ENCODE data around the gene SP140. TPM values are rescaled to one million over a fixed set of nuclear protein-coding genes. Genes with fewer than 3 reads are reported as not detected.

SP140 gene
- total RNA-seq, 2 donors from 2014 or later, result 60.8 to 91.7 TPM

DNA sequence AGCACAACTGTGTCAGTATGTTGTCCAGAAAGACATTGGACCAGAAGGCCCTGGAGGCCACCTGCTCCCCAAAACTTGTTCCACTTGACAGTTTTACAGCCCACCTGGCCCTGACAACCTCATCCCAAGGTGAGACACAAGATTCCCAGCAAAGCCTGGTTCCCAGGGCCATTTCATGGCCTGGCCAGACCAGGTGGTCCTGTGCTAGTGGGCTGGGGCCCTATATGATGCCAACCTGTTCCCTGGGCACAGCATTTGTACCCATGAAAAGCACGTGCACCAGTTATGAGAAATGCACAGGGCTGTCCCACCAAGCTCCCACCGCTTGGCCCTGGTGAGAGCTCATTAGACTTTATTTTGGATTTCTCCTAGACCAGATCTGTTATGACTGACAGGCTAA, 95.5 kb downstream of the SP140 start:
- H3K4me1 Mint-ChIP-seq, result peaks cover 38% of the 10 kb centered on the region
- H3K27ac Mint-ChIP-seq, result no peak overlapping the region
- ATAC-seq (replicated peaks), result no peak
- peaks cover 4% of the 10 kb centered on the region for H3K9me3 Mint-ChIP-seq
- H3K4me3 Mint-ChIP-seq, result no peak overlapping the region
- peaks cover 2% of the 10 kb centered on the region for H3K36me3 Mint-ChIP-seq (ENCODE audit: low read depth)
- H3K27me3 Mint-ChIP-seq, result no peaks in the 10 kb centered on the region

- H3K4me3 Mint-ChIP-seq, result no peak overlapping the region
- peaks cover 44% of the 10 kb centered on the region for H3K4me1 Mint-ChIP-seq
- H3K27ac Mint-ChIP-seq, result peak overlapping the region; percentile 2
- no peaks in the 10 kb centered on the region for H3K27me3 Mint-ChIP-seq
- H3K36me3 Mint-ChIP-seq (ENCODE audit: low read depth), result peaks cover 11% of the 10 kb centered on the region
- ATAC-seq (replicated peaks), result no peak
- peaks cover 4% of the 10 kb centered on the region for H3K9me3 Mint-ChIP-seq
Measured at GRCh38 chr2:230322561-230323384, 97.2 kb downstream of the SP140 start.

DNA sequence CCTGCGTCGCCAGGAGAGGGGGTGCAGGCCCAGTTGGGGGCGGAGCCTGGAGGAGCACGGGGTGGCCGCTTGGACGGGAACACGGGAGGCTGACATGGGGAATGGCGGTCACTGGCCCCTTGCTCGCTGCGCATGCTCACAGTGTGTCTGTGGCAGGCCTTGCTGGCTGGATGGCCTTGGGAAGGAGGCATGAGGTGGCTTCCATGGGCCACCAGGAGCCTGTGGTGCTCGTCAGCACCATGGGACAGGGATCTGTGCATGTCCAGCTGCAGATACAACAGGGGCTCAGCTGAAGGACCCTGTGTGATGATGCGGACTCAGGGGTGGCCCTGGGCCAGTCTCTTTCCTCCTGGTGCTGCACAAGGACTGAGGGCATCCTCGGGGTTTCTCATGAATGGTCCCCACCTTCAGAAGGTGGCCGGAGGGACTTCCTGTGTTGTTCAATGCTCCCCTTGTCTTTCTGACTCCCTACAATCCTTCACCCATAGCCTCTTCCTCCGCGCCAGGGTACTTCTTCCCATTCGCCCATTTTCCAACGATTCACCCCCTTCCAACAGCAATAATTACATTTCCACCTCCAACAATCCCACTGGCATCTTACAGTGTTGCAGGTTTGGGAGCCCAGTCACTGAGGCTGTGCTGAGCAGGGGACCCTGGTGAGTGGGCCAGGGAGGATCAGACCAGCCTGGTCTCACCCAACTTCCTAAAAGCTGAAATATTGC, 98.0 kb downstream of the SP140 start:
- Mint-ChIP-seq H3K27ac (no peak overlapping the region), H3K9me3 (peaks cover 4% of the 10 kb centered on the region), H3K4me1 (peaks cover 37% of the 10 kb centered on the region), H3K4me3 (no peak overlapping the region), H3K36me3 (ENCODE audit: low read depth) (peaks cover 17% of the 10 kb centered on the region), H3K27me3 (no peaks in the 10 kb centered on the region)
- ATAC-seq (replicated peaks), result no peak

- Mint-ChIP-seq H3K27ac (no peak overlapping the region), H3K4me1 (peaks cover 41% of the 10 kb centered on the region), H3K36me3 (ENCODE audit: low read depth) (peaks cover 26% of the 10 kb centered on the region), H3K4me3 (no peak overlapping the region), H3K27me3 (no peaks in the 10 kb centered on the region), H3K9me3 (no peaks in the 10 kb centered on the region)
- no peak for ATAC-seq (replicated peaks)
Measured at GRCh38 chr2:230324503-230324902, 99.0 kb downstream of the SP140 start.

DNA sequence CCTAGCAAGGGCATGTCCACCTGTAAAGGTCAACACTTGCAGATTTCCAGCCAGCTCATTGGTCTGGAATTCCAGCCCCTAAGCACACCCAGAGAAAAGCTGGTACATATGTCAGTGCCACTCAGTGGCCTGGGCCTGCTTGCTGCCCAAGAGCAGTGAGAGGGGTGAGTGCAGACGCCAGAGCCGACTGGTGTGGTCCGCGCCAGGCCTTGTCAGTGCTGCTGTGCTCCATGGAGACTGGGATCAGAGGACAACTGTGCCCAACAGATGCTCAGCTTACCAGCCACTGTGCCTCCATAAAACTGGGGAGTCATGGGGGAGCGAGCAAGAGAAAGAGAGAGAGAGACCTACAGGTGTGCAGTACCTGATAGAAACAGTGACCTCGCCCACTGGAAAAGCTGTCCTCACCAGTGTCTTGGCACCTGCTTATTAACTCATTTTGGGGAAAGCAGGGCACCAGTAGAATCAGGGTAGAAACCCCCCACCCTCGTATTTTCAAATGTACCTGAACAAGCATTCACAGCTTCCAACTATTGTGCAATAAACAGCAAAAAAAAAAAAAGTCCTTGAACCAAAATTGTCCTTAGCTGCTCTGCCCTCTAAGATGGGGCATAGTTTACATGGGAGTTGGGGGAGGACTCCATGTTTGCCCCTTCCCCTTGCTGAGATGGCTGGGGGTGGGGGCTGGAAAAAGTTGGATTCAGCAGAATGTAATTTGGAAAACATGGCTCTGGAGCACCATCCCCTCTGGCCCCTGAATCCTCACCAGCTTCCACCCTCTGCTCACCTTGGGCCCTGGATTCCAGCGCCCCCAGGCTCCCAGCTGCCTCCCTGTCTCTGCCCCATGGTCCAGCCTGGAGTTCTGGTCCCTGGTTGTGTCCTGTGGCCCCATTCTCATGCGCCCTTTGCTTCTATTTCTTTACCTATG, 100.0 kb downstream of the SP140 start:
- peak overlapping the region; percentile 100 for H3K4me3 Mint-ChIP-seq
- peaks cover 49% of the 10 kb centered on the region for H3K4me1 Mint-ChIP-seq
- no peaks in the 10 kb centered on the region for H3K27me3 Mint-ChIP-seq
- ATAC-seq (replicated peaks), result no peak
- peak overlapping the region; percentile 99 for H3K27ac Mint-ChIP-seq
- H3K36me3 Mint-ChIP-seq (ENCODE audit: low read depth), result peaks cover 37% of the 10 kb centered on the region
- no peaks in the 10 kb centered on the region for H3K9me3 Mint-ChIP-seq

- H3K4me3 Mint-ChIP-seq, result peak within 1 kb of the TSS; percentile 100
- H3K4me1 Mint-ChIP-seq, result peaks cover 44% of the 10 kb centered on the region
- no peaks in the 10 kb centered on the region for H3K27me3 Mint-ChIP-seq
- peak; percentile 98 for ATAC-seq (replicated peaks)
- H3K36me3 Mint-ChIP-seq (ENCODE audit: low read depth), result peaks cover 47% of the 10 kb centered on the region
- H3K9me3 Mint-ChIP-seq, result no peaks in the 10 kb centered on the region
- H3K27ac Mint-ChIP-seq, result peak within 1 kb of the TSS; percentile 99
Measured at GRCh38 chr2:230326453-230327417, 101.2 kb downstream of the SP140 start, which contains the start of gene SP140L. Gene SP140L (plus strand): TSS chr2:230327193. CDS start chr2:230327270, 77 bp downstream.

GRCh38 chr2:230327418-230328154, 102.0 kb downstream of the SP140 start:
- Mint-ChIP-seq H3K27me3 (no peaks in the 10 kb centered on the region), H3K4me1 (peaks cover 50% of the 10 kb centered on the region), H3K9me3 (no peaks in the 10 kb centered on the region), H3K4me3 (peak overlapping the region; percentile 100), H3K36me3 (ENCODE audit: low read depth) (peaks cover 56% of the 10 kb centered on the region), H3K27ac (peak overlapping the region; percentile 99)
- peak; percentile 65 for ATAC-seq (replicated peaks)

GRCh38 chr2:230328155-230328458, 102.6 kb downstream of the SP140 start:
- ATAC-seq (replicated peaks), result no peak
- Mint-ChIP-seq H3K27me3 (no peaks in the 10 kb centered on the region), H3K9me3 (no peaks in the 10 kb centered on the region), H3K4me1 (peaks cover 52% of the 10 kb centered on the region), H3K36me3 (ENCODE audit: low read depth) (peaks cover 61% of the 10 kb centered on the region), H3K4me3 (peak overlapping the region; percentile 100), H3K27ac (peak overlapping the region; percentile 99)

- Mint-ChIP-seq H3K27me3 (no peaks in the 10 kb centered on the region), H3K4me1 (peaks cover 62% of the 10 kb centered on the region), H3K4me3 (peak overlapping the region; percentile 100), H3K36me3 (ENCODE audit: low read depth) (peaks cover 81% of the 10 kb centered on the region), H3K27ac (peak overlapping the region; percentile 46), H3K9me3 (no peaks in the 10 kb centered on the region)
- ATAC-seq (replicated peaks), result no peak
Measured at GRCh38 chr2:230329946-230330605, 104.5 kb downstream of the SP140 start.

DNA sequence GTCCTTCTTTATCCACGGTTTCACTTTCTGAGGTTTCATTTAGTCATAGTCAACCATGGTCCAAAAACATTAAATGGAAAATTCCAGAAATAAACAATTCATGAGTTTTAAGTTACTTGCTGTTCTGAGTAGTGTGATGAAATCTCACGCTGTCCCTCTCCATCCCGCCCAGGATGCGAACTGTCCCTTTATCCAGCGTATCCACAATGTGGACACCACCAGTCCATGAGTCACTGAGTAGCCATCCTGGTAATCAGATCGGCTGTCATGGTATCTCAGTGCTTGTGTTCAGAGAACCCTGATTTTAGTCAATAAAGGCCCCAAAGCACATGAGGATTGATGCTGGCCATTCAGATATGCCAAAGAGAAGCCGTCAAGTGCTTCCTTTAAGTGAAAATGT, 105.2 kb downstream of the SP140 start:
- H3K27ac Mint-ChIP-seq, result peak overlapping the region; percentile 46
- H3K36me3 Mint-ChIP-seq (ENCODE audit: low read depth), result peaks cover 87% of the 10 kb centered on the region
- H3K4me3 Mint-ChIP-seq, result peak overlapping the region; percentile 100
- peaks cover 64% of the 10 kb centered on the region for H3K4me1 Mint-ChIP-seq
- no peaks in the 10 kb centered on the region for H3K9me3 Mint-ChIP-seq
- ATAC-seq (replicated peaks), result no peak
- H3K27me3 Mint-ChIP-seq, result no peaks in the 10 kb centered on the region

- H3K4me1 Mint-ChIP-seq, result peaks cover 39% of the 10 kb centered on the region
- no peaks in the 10 kb centered on the region for H3K9me3 Mint-ChIP-seq
- H3K4me3 Mint-ChIP-seq, result peak overlapping the region; percentile 67
- H3K27me3 Mint-ChIP-seq, result no peaks in the 10 kb centered on the region
- H3K36me3 Mint-ChIP-seq (ENCODE audit: low read depth), result peaks cover 71% of the 10 kb centered on the region
- peak overlapping the region; percentile 75 for H3K27ac Mint-ChIP-seq
- ATAC-seq (replicated peaks), result peak; percentile 92
Measured at GRCh38 chr2:230335461-230335863, 109.9 kb downstream of the SP140 start.

DNA sequence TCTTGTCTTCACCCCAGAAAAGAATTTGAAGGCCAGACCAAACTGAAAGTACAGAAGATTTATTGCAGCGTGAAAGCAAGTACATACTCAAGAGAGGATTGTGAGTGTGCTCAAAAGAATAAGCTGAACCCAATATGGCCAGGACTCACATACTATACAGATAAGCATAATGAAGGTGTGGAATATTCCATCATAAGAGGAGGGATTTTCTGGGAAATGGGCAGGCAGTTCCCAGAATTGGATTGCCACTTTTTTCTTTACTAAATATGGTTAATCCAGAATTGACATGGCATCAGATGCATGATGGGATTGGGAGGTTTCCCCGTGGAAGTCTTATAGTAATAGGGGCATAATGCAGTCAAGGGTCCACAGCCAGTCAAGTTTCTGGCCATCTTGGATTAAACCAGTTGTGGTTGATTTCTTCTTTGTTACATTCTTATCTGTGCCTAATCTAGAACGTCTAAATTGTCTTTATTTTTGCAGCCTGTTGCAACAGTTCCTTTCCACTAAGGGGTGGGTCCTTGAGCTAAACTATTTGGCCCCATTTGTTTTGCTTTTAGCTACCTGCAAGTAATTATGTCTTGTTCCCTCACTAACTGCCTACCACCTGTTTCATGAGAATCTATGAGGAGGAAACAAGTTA, 110.4 kb downstream of the SP140 start:
- peak overlapping the region; percentile 75 for H3K27ac Mint-ChIP-seq
- no peaks in the 10 kb centered on the region for H3K27me3 Mint-ChIP-seq
- H3K4me3 Mint-ChIP-seq, result peak overlapping the region; percentile 67
- no peaks in the 10 kb centered on the region for H3K9me3 Mint-ChIP-seq
- peaks cover 66% of the 10 kb centered on the region for H3K36me3 Mint-ChIP-seq (ENCODE audit: low read depth)
- peak; percentile 66 for ATAC-seq (replicated peaks)
- H3K4me1 Mint-ChIP-seq, result peaks cover 34% of the 10 kb centered on the region
